ENCODE measurements around the gene NAIF1. TPM values are rescaled to one million over a fixed set of nuclear protein-coding genes. Genes with fewer than 3 reads are reported as not detected.

NAIF1 gene
- polyA plus RNA-seq, 1 donor from 2014 or later, result 9.9 TPM

GRCh38 chr9:128082151-128082550 is 15.0 kb upstream of the NAIF1 start:
- Histone ChIP-seq H3K9me3 (ENCODE audit: low read length) (no peaks in the 10 kb centered on the region), H3K79me2 (replicated peaks; ENCODE audit: insufficient read depth, low read length) (no peaks in the 10 kb centered on the region), H3K27me3 (ENCODE audit: insufficient read depth, low read depth, low read length) (no peaks in the 10 kb centered on the region), H3K4me2 (ENCODE audit: low read length) (no peak overlapping the region), H3K36me3 (ENCODE audit: insufficient read depth, low read length) (no peaks in the 10 kb centered on the region), H2AFZ (ENCODE audit: low read depth, low read length) (no peak overlapping the region), H3F3A (ENCODE audit: insufficient read depth, low read length, poor library complexity, severe bottlenecking) (no peaks in the 10 kb centered on the region), H3K9me2 (ENCODE audit: insufficient read depth, low read length) (no peaks in the 10 kb centered on the region), H3K9ac (ENCODE audit: low read length) (no peak overlapping the region), H4K20me1 (ENCODE audit: insufficient read depth) (no peaks in the 10 kb centered on the region), H3K4me3 (ENCODE audit: low read length) (no peak overlapping the region), H3K27ac (ENCODE audit: low read length) (no peak overlapping the region)
- TF ChIP-seq TAF1 (IDR thresholded peaks at IDR 0.05; ENCODE audit: low read depth), result no peak
- TF ChIP-seq REST (IDR thresholded peaks at IDR 0.05; ENCODE audit: borderline replicate concordance), result no peak
- no peak for TF ChIP-seq POLR2AphosphoS5 (IDR thresholded peaks at IDR 0.05)
- no peak for TF ChIP-seq EZH2 (IDR thresholded peaks at IDR 0.05; ENCODE audit: borderline replicate concordance, insufficient read depth, low read length, poor library complexity, severe bottlenecking)
- no peak for TF ChIP-seq MXI1 (conservative IDR thresholded peaks at IDR 0.05; ENCODE audit: poor library complexity, severe bottlenecking)
- TF ChIP-seq CTCF (IDR thresholded peaks at IDR 0.05; ENCODE audit: poor library complexity, severe bottlenecking), result no peak
- TF ChIP-seq SMC3 (conservative IDR thresholded peaks at IDR 0.05; ENCODE audit: poor library complexity), result no peak
- TF ChIP-seq RAD21 (conservative IDR thresholded peaks at IDR 0.05), result no peak
- no peak for TF ChIP-seq EP300 (conservative IDR thresholded peaks at IDR 0.05; ENCODE audit: poor library complexity, severe bottlenecking)

- Histone ChIP-seq H3K27me3 (ENCODE audit: insufficient read depth, low read depth, low read length) (no peaks in the 10 kb centered on the region), H4K20me1 (ENCODE audit: insufficient read depth) (no peaks in the 10 kb centered on the region), H3F3A (ENCODE audit: insufficient read depth, low read length, poor library complexity, severe bottlenecking) (no peaks in the 10 kb centered on the region), H3K27ac (ENCODE audit: low read length) (no peak overlapping the region), H3K4me3 (ENCODE audit: low read length) (no peak overlapping the region), H3K36me3 (ENCODE audit: insufficient read depth, low read length) (no peaks in the 10 kb centered on the region), H3K9me3 (ENCODE audit: low read length) (no peaks in the 10 kb centered on the region), H3K9me2 (ENCODE audit: insufficient read depth, low read length) (no peaks in the 10 kb centered on the region), H3K9ac (ENCODE audit: low read length) (no peak overlapping the region), H3K79me2 (replicated peaks; ENCODE audit: insufficient read depth, low read length) (no peaks in the 10 kb centered on the region), H2AFZ (ENCODE audit: low read depth, low read length) (no peak overlapping the region), H3K4me2 (ENCODE audit: low read length) (no peak overlapping the region)
- TF ChIP-seq POLR2AphosphoS5 (IDR thresholded peaks at IDR 0.05) (no peak), TAF1 (IDR thresholded peaks at IDR 0.05; ENCODE audit: low read depth) (no peak), RAD21 (conservative IDR thresholded peaks at IDR 0.05) (no peak), SMC3 (conservative IDR thresholded peaks at IDR 0.05; ENCODE audit: poor library complexity) (no peak)
Observed at GRCh38 chr9:128081056-128081455, 13.9 kb upstream of the NAIF1 start.

- Histone ChIP-seq H3K4me2 (ENCODE audit: low read length) (no peak overlapping the region), H3K27ac (ENCODE audit: low read length) (no peak overlapping the region), H3K4me3 (ENCODE audit: low read length) (no peak overlapping the region), H2AFZ (ENCODE audit: low read depth, low read length) (no peak overlapping the region), H3K9ac (ENCODE audit: low read length) (no peak overlapping the region), H3K27me3 (ENCODE audit: insufficient read depth, low read depth, low read length) (no peaks in the 10 kb centered on the region), H3F3A (ENCODE audit: insufficient read depth, low read length, poor library complexity, severe bottlenecking) (no peaks in the 10 kb centered on the region), H3K9me3 (ENCODE audit: low read length) (no peaks in the 10 kb centered on the region), H3K9me2 (ENCODE audit: insufficient read depth, low read length) (no peaks in the 10 kb centered on the region), H4K20me1 (ENCODE audit: insufficient read depth) (no peaks in the 10 kb centered on the region), H3K36me3 (ENCODE audit: insufficient read depth, low read length) (no peaks in the 10 kb centered on the region), H3K79me2 (replicated peaks; ENCODE audit: insufficient read depth, low read length) (no peaks in the 10 kb centered on the region)
- TF ChIP-seq EZH2 (IDR thresholded peaks at IDR 0.05; ENCODE audit: borderline replicate concordance, insufficient read depth, low read length, poor library complexity, severe bottlenecking), result no peak
- no peak for TF ChIP-seq SMC3 (conservative IDR thresholded peaks at IDR 0.05; ENCODE audit: poor library complexity)
- TF ChIP-seq REST (IDR thresholded peaks at IDR 0.05; ENCODE audit: borderline replicate concordance), result no peak
- no peak for TF ChIP-seq EP300 (conservative IDR thresholded peaks at IDR 0.05; ENCODE audit: poor library complexity, severe bottlenecking)
- TF ChIP-seq CTCF (IDR thresholded peaks at IDR 0.05; ENCODE audit: poor library complexity, severe bottlenecking), result no peak
- no peak for TF ChIP-seq MXI1 (conservative IDR thresholded peaks at IDR 0.05; ENCODE audit: poor library complexity, severe bottlenecking)
- no peak for TF ChIP-seq POLR2AphosphoS5 (IDR thresholded peaks at IDR 0.05)
- no peak for TF ChIP-seq TAF1 (IDR thresholded peaks at IDR 0.05; ENCODE audit: low read depth)
Observed at GRCh38 chr9:128080206-128080605, 13.1 kb upstream of the NAIF1 start.
